ENCODE data around the gene ATP2B3. TPM values are rescaled to one million over a fixed set of nuclear protein-coding genes. Genes with fewer than 3 reads are reported as not detected.

ATP2B3 gene
- total and polyA plus RNA-seq, 10 of the 15 experiments (the other 5 are each of a cell fraction or from before 2014, with no cell fraction given) = 0.01 TPM; not detected in 9

GRCh38 chrX:153487590-153488071 lies 29.8 kb upstream of the ATP2B3 start (continued):
- TF ChIP-seq TCF3 (IDR thresholded peaks at IDR 0.05; ENCODE audit: borderline replicate concordance, insufficient read depth, low read depth, low read length) (no peak), HDAC2 (IDR thresholded peaks at IDR 0.05) (no peak), RAD21 (IDR thresholded peaks at IDR 0.05; ENCODE audit: insufficient read depth, low read depth, low read length) (no peak), POLR2AphosphoS2 (IDR thresholded peaks at IDR 0.05; ENCODE audit: low read depth, low read length) (no peak)

DNA sequence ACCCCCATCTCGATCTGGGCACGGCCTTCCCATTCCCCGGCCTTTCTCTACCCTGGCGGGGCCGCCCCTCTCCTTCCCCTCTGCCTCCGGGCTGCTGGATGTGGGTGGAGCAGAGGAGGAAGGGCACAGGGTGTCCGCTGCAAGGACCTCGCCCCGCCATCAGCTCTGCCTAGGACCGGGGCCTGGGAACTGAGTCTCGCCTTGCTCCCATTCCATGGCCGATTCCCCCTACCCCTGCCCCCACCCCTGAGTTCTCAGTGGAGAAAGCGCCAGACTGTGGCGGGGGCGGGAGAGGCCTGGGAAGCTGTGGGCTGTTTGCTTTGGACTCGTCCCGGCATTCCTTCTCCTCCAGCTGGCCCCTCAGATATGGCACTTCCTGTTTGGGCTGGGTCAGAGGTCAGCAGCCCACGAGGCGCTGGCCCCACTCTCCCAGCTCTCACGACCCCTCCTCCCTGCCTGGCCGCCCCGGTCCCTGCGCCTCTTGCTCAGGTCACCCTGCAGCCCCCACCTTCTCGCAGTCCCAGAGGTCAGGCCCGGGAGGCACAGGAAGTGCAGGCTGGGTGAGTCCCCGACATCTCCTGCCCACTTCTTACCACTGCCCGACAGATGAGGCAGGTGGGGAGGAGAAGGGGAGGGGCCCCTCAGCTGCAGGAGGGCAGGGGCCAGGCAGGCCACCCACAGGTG lies 29.1 kb upstream of the ATP2B3 start:
- ATAC-seq = no peak
- TF ChIP-seq ZZZ3 (IDR thresholded peaks at IDR 0.05; ENCODE audit: control insufficient read depth, insufficient read length, low read depth) (no peak), JUNB (IDR thresholded peaks at IDR 0.05) (no peak), KAT2A (conservative IDR thresholded peaks at IDR 0.05; ENCODE audit: control insufficient read depth, low read depth, low read length) (no peak), CHD2 (IDR thresholded peaks at IDR 0.05; ENCODE audit: borderline replicate concordance, low read depth, low read length) (no peak), ZSCAN29 (IDR thresholded peaks at IDR 0.05) (no peak), SKIL (IDR thresholded peaks at IDR 0.05; ENCODE audit: low read depth, poor library complexity, severe bottlenecking) (no peak), TCF3 (IDR thresholded peaks at IDR 0.05; ENCODE audit: borderline replicate concordance, insufficient read depth, low read depth, low read length) (no peak), IKZF1 (conservative IDR thresholded peaks at IDR 0.05) (no peak), ZNF24 (IDR thresholded peaks at IDR 0.05) (no peak), HDGF (IDR thresholded peaks at IDR 0.05) (no peak), SREBF2 (IDR thresholded peaks at IDR 0.05; ENCODE audit: low read length) (no peak), PAX8 (IDR thresholded peaks at IDR 0.05) (no peak), IRF4 (IDR thresholded peaks at IDR 0.05; ENCODE audit: low read depth, low read length) (no peak), EZH2 (IDR thresholded peaks at IDR 0.05; ENCODE audit: borderline replicate concordance, control insufficient read depth, low read depth, low read length) (no peak), TAF1 (IDR thresholded peaks at IDR 0.05; ENCODE audit: borderline replicate concordance, low read depth, low read length) (no peak), MYB (IDR thresholded peaks at IDR 0.05; ENCODE audit: borderline replicate concordance, low read depth, low read length) (no peak), PML (IDR thresholded peaks at IDR 0.05; ENCODE audit: low read length) (no peak), CEBPB (IDR thresholded peaks at IDR 0.05; ENCODE audit: borderline replicate concordance in 1 of 2, low read depth in 2 of 2, low read length in 2 of 2) (no peak)
- TF ChIP-seq, protein P1, sequence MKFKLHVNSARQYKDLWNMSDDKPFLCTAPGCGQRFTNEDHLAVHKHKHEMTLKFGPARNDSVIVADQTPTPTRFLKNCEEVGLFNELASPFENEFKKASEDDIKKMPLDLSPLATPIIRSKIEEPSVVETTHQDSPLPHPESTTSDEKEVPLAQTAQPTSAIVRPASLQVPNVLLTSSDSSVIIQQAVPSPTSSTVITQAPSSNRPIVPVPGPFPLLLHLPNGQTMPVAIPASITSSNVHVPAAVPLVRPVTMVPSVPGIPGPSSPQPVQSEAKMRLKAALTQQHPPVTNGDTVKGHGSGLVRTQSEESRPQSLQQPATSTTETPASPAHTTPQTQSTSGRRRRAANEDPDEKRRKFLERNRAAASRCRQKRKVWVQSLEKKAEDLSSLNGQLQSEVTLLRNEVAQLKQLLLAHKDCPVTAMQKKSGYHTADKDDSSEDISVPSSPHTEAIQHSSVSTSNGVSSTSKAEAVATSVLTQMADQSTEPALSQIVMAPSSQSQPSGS (IDR thresholded peaks at IDR 0.05; ENCODE audit: low read length) = no peak
- intact Hi-C loops (cut with micrococcal nuclease; ENCODE audit: unreplicated experiment) (no loop called here), in situ Hi-C loops (cut with MboI) (no loop called here)
- WGBS (ENCODE audit: insufficient coverage, insufficient replicate concordance, low lambda C conversion rate, missing lambda C conversion rate) = 39% methylated on average over 17 of the region's 27 CpGs
- BruUV-seq (replicated peaks) = no TSS peak
- FAIRE-seq = no peak
- Histone ChIP-seq H3K27me3 (replicated peaks in 1 of 2; ENCODE audit: control insufficient read depth in 2 of 2, insufficient read depth in 2 of 2, low read length in 1 of 2) (no peaks in the 10 kb centered on the region), H4K20me1 (ENCODE audit: control insufficient read depth, insufficient read depth) (no peaks in the 10 kb centered on the region), H3K4me3 (no peak overlapping the region), H3K9ac (ENCODE audit: control insufficient read depth, insufficient read depth, low read length) (no peak overlapping the region), H3K4me1 (ENCODE audit: control insufficient read depth, insufficient read depth, low read length) (no peaks in the 10 kb centered on the region), H3K79me2 (ENCODE audit: control insufficient read depth, insufficient read depth, low read length) (no peaks in the 10 kb centered on the region), H3K4me2 (ENCODE audit: control insufficient read depth, insufficient read depth) (no peak overlapping the region), H3K27ac (ENCODE audit: control insufficient read depth, insufficient read depth) (no peak overlapping the region), H3K9me3 (replicated peaks; ENCODE audit: control insufficient read depth, insufficient read depth, low read length) (no peaks in the 10 kb centered on the region), H3K36me3 (ENCODE audit: control insufficient read depth in 2 of 2, insufficient read depth in 2 of 2, low read length in 1 of 2) (no peaks in the 10 kb centered on the region), H2AFZ (ENCODE audit: control insufficient read depth, low read depth, low read length) (no peak overlapping the region)
- ChIA-PET POLR2A (no interaction called here), RAD21 (ENCODE audit: unreplicated experiment) (no interaction called here), CTCF (no interaction called here), SMC1A (ENCODE audit: uncharacterized antibody, unreplicated experiment) (no interaction called here)
- DNase-seq (ENCODE audit: low read depth, low spot score) = no peak

Data from GM12878 (cell line).